K562 (cell line): ENCODE measurements around the gene DHTKD1. TPM values are rescaled to one million over a fixed set of nuclear protein-coding genes. Genes with fewer than 3 reads are reported as not detected.

Experiments used
- ATF4 ChIP-seq: fragments of 450-650 bp; formaldehyde crosslinking; IDR thresholded peaks from 2 replicates; pipeline ENCODE4 v1.4.0; 2022; ENCODE audit warnings: mild to moderate bottlenecking, moderate library complexity
- CEBPG ChIP-seq, 3 experiments: fragments of 200-800 bp in 1 of 3; sonication (Bioruptor generic) in 1 of 3; sonication (generic) in 1 of 3; formaldehyde crosslinking in 1 of 3; IDR thresholded peaks in 2 of 3; conservative IDR thresholded peaks in 1 of 3; 2 replicates each; pipeline versions ENCODE4 v1.6.1 to v1.8.0; 2016 to 2022; ENCODE audit warnings: missing compliant biosample characterization in 2 of 3, missing genetic modification characterization in 2 of 3, mild to moderate bottlenecking in 1 of 3, missing genetic modification reagents in 1 of 3
- FOXA3 ChIP-seq, 2 experiments: fragments of 450-650 bp in 1 of 2; sonication (generic) in 1 of 2; formaldehyde crosslinking; IDR thresholded peaks in 1 of 2; conservative IDR thresholded peaks in 1 of 2; 2 replicates each; pipeline versions ENCODE4 v1.4.0 to v1.8.0; 2020 to 2022; ENCODE audit warnings: mild to moderate bottlenecking in 2 of 2, missing genetic modification reagents in 1 of 2
- FOXJ2 ChIP-seq: fragments of 200-800 bp; sonication (Bioruptor generic); IDR thresholded peaks from 2 replicates; pipeline ENCODE4 v1.6.1; 2016; ENCODE audit warnings: missing genetic modification characterization, missing compliant biosample characterization
- HDAC1 ChIP-seq, 2 experiments: fragments of 450-650 bp; IDR thresholded peaks; 2 replicates each; pipeline ENCODE4 v1.6.1; 2016 to 2017; ENCODE audit warnings: inconsistent platforms in 1 of 2, mild to moderate bottlenecking in 1 of 2, moderate library complexity in 1 of 2
- JUNB ChIP-seq: fragments of 450-650 bp; formaldehyde crosslinking; conservative IDR thresholded peaks from 2 replicates; pipeline ENCODE4 v1.4.0; 2020; ENCODE audit warnings: mild to moderate bottlenecking
- MAFG ChIP-seq: fragments of 450-650 bp; conservative IDR thresholded peaks from 2 replicates; pipeline ENCODE4 v1.6.1; 2016; ENCODE audit warnings: missing genetic modification characterization, missing compliant biosample characterization
- SIRT6 ChIP-seq: IDR thresholded peaks from one replicate; pipeline ENCODE4 v1.6.1; 2012; ENCODE audit warnings: low read depth, mild to moderate bottlenecking, control low read depth, inconsistent platforms, low read length, moderate library complexity
- TOE1 ChIP-seq, 2 experiments: fragments of 450-650 bp in 1 of 2; sonication (generic) in 1 of 2; formaldehyde crosslinking in 1 of 2; IDR thresholded peaks; 2 replicates each; pipeline versions ENCODE4 v1.7.1 to v1.8.0; 2016 to 2022; ENCODE audit warnings: borderline replicate concordance in 2 of 2, mild to moderate bottlenecking in 2 of 2, antibody characterized with exemption in 1 of 2, inconsistent platforms in 1 of 2, low read depth in 1 of 2, missing genetic modification reagents in 1 of 2, moderate library complexity in 1 of 2
- ZNF165 ChIP-seq: fragments of 250-450 bp; sonication (Bioruptor Pico); IDR thresholded peaks from 2 replicates; pipeline ENCODE4 v1.4.0; 2020; ENCODE audit warnings: borderline replicate concordance
- ZNF239 ChIP-seq: fragments of 250-450 bp; sonication (Bioruptor Pico); IDR thresholded peaks from 2 replicates; pipeline ENCODE4 v1.4.0; 2020; ENCODE audit warnings: mild to moderate bottlenecking
- ZNF263 ChIP-seq: sonication (generic); formaldehyde crosslinking; IDR thresholded peaks from 2 replicates; pipeline ENCODE4 v1.8.0; 2022; ENCODE audit warnings: mild to moderate bottlenecking, missing genetic modification reagents, borderline replicate concordance
- ZNF76 ChIP-seq: fragments of 250-450 bp; sonication (Bioruptor Pico); IDR thresholded peaks from 2 replicates; pipeline ENCODE4 v1.4.0; 2020; ENCODE audit warnings: mild to moderate bottlenecking, moderate library complexity, borderline replicate concordance
- polyA plus RNA-seq, 8 experiments: library from polyadenylated mRNA; depleted of rRNA in 4 of 8; stranded (reverse) in 5 of 8; unstranded in 3 of 8; fragments of >200 nt; fragmentation: Nextera tagmentation in 2 of 8; fragmentation: Illumina TruSeq in 1 of 8; extraction: Ambion mirVana in 2 of 8; extraction: Trizol in 1 of 8; gene quantifications; 2 replicates each; pipeline versions ENCODE4 v1.2.1 to v1.2.3, GENCODE V29; 2011 to 2014; ENCODE audit warnings: inconsistent platforms in 1 of 8, missing spikeins in 1 of 8
- total RNA-seq, 7 experiments: library from RNA; depleted of rRNA in 6 of 7; stranded (reverse); fragments of >200 nt in 6 of 7; fragmentation: Illumina TruSeq in 2 of 7; extraction: Trizol in 2 of 7; gene quantifications; 2 replicates each; pipeline versions ENCODE4 v1.2.1 to v1.2.3, GENCODE V29; 2011 to 2021; ENCODE audit warnings: low replicate concordance in 1 of 7
- TF ChIP-seq, protein P1 (sequence below): fragments of 200-800 bp; sonication (Bioruptor generic); IDR thresholded peaks from 2 replicates; pipeline ENCODE4 v1.6.1; 2016; ENCODE audit warnings: missing genetic modification characterization, missing compliant biosample characterization
- TF ChIP-seq, protein P2 (sequence below): IDR thresholded peaks from 2 replicates; pipeline ENCODE4 v1.6.1; 2011; ENCODE audit not compliant: insufficient read length; ENCODE audit errors: extremely low read depth

The DHTKD1 gene
- total and polyA plus RNA-seq, 9 of the 15 experiments (the other 6 are each of a cell fraction or from before 2014, with no cell fraction given) = 3.1 to 19.7 (median 6.8) TPM

- TF ChIP-seq, protein P1, sequence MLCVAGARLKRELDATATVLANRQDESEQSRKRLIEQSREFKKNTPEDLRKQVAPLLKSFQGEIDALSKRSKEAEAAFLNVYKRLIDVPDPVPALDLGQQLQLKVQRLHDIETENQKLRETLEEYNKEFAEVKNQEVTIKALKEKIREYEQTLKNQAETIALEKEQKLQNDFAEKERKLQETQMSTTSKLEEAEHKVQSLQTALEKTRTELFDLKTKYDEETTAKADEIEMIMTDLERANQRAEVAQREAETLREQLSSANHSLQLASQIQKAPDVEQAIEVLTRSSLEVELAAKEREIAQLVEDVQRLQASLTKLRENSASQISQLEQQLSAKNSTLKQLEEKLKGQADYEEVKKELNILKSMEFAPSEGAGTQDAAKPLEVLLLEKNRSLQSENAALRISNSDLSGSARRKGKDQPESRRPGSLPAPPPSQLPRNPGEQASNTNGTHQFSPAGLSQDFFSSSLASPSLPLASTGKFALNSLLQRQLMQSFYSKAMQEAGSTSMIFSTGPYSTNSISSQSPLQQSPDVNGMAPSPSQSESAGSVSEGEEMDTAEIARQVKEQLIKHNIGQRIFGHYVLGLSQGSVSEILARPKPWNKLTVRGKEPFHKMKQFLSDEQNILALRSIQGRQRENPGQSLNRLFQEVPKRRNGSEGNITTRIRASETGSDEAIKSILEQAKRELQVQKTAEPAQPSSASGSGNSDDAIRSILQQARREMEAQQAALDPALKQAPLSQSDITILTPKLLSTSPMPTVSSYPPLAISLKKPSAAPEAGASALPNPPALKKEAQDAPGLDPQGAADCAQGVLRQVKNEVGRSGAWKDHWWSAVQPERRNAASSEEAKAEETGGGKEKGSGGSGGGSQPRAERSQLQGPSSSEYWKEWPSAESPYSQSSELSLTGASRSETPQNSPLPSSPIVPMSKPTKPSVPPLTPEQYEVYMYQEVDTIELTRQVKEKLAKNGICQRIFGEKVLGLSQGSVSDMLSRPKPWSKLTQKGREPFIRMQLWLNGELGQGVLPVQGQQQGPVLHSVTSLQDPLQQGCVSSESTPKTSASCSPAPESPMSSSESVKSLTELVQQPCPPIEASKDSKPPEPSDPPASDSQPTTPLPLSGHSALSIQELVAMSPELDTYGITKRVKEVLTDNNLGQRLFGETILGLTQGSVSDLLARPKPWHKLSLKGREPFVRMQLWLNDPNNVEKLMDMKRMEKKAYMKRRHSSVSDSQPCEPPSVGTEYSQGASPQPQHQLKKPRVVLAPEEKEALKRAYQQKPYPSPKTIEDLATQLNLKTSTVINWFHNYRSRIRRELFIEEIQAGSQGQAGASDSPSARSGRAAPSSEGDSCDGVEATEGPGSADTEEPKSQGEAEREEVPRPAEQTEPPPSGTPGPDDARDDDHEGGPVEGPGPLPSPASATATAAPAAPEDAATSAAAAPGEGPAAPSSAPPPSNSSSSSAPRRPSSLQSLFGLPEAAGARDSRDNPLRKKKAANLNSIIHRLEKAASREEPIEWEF (CRISPR knock-in tag) = no peak
- no peak for TF ChIP-seq CEBPG (CRISPR knock-in tag; IDR thresholded peaks at IDR 0.05)
- no peak for TF ChIP-seq CEBPG (tag; conservative IDR thresholded peaks at IDR 0.05 in 1 of 2, IDR thresholded peaks at IDR 0.05 in 1 of 2)
- TF ChIP-seq HDAC1 (IDR thresholded peaks at IDR 0.05) = peak in 1 of 2 experiments; percentile 67; a peak in 1 of 4 replicates
- TF ChIP-seq ZNF263 = no peak
- TF ChIP-seq, protein P2, sequence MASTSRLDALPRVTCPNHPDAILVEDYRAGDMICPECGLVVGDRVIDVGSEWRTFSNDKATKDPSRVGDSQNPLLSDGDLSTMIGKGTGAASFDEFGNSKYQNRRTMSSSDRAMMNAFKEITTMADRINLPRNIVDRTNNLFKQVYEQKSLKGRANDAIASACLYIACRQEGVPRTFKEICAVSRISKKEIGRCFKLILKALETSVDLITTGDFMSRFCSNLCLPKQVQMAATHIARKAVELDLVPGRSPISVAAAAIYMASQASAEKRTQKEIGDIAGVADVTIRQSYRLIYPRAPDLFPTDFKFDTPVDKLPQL = no peak
- 0 out of 2 replicates have a peak, but pooled peaks have one; percentile 28 for TF ChIP-seq TOE1 (IDR thresholded peaks at IDR 0.05; ENCODE audit: borderline replicate concordance)
- TF ChIP-seq TOE1 (CRISPR knock-in tag; IDR thresholded peaks at IDR 0.05; ENCODE audit: borderline replicate concordance, low read depth) = no peak
- no peak for TF ChIP-seq SIRT6
- no peak for TF ChIP-seq ZNF165
- 0 out of 2 replicates have a peak, but pooled peaks have one; percentile 35 for TF ChIP-seq ATF4 (CRISPR knock-in tag)
- no peak for TF ChIP-seq MAFG (tag)
- TF ChIP-seq ZNF76 = no peak
- no peak for TF ChIP-seq FOXA3 (CRISPR knock-in tag; conservative IDR thresholded peaks at IDR 0.05 in 1 of 2, IDR thresholded peaks at IDR 0.05 in 1 of 2)
- TF ChIP-seq ZNF239 (CRISPR knock-in tag) = no peak
- TF ChIP-seq FOXJ2 = no peak
- no peak for TF ChIP-seq JUNB (CRISPR knock-in tag)
Observed at GRCh38 chr10:12041766-12042408, 26.9 kb upstream of the DHTKD1 start (continued).
